ENCODE measurements around the gene CDADC1.
A peak's percentile ranks its signal among the peaks of the same experiment; 100 is the strongest.

CDADC1 gene
- long read RNA-seq, partial matches to known transcripts: 6 of 19 reads
- long read RNA-seq, other reads (novel, unspliced or antisense): 7 of 19 reads

- TF ChIP-seq REST (IDR thresholded peaks at IDR 0.05; ENCODE audit: insufficient replicate concordance, low read depth): peak; percentile 14
- TF ChIP-seq GABPA (IDR thresholded peaks at IDR 0.05; ENCODE audit: low read depth): no peak
- TF ChIP-seq SPI1 (IDR thresholded peaks at IDR 0.05; ENCODE audit: borderline replicate concordance, low read depth): no peak
- peak; percentile 87 for TF ChIP-seq POLR2AphosphoS5 (IDR thresholded peaks at IDR 0.05; ENCODE audit: low read depth)
- TF ChIP-seq CTCF (IDR thresholded peaks at IDR 0.05; ENCODE audit: insufficient read depth, low read length): no peak
- H3K27me3 ChIP-seq (ENCODE audit: insufficient read depth, poor library complexity, severe bottlenecking): no peaks in the 10 kb centered on the region
- peak within 1 kb of the TSS; percentile 90 for H3K27ac ChIP-seq (replicated peaks)
- H3K4me3 ChIP-seq (replicated peaks; ENCODE audit: insufficient read depth, low read length): peak within 1 kb of the TSS; percentile 91
- peak; percentile 91 to 99 for DNase-seq (ENCODE audit: low read depth in 1 of 2, low spot score in 1 of 2)
These were observed at the start of gene CDADC1 for GRCh38 chr13:49247643-49248621. Gene CDADC1, plus strand, starts transcription at chr13:49247925. Its CDS starts 113 bp downstream, at chr13:49248038.

- H3K4me3 ChIP-seq (replicated peaks; ENCODE audit: insufficient read depth, low read length): no peak overlapping the region
- no peak for DNase-seq (ENCODE audit: low read depth in 1 of 2, low spot score in 1 of 2)
- no peak overlapping the region for H3K27ac ChIP-seq (replicated peaks)
- TF ChIP-seq SPI1 (IDR thresholded peaks at IDR 0.05; ENCODE audit: borderline replicate concordance, low read depth) (no peak), CTCF (IDR thresholded peaks at IDR 0.05; ENCODE audit: insufficient read depth, low read length) (no peak), GABPA (IDR thresholded peaks at IDR 0.05; ENCODE audit: low read depth) (no peak), REST (IDR thresholded peaks at IDR 0.05; ENCODE audit: insufficient replicate concordance, low read depth) (no peak), POLR2AphosphoS5 (IDR thresholded peaks at IDR 0.05; ENCODE audit: low read depth) (no peak)
- H3K27me3 ChIP-seq (ENCODE audit: insufficient read depth, poor library complexity, severe bottlenecking): no peaks in the 10 kb centered on the region
These were observed 41.1 kb upstream of the CDADC1 start for GRCh38 chr13:49206641-49207040.

- TF ChIP-seq GABPA (IDR thresholded peaks at IDR 0.05; ENCODE audit: low read depth): no peak
- TF ChIP-seq CTCF (IDR thresholded peaks at IDR 0.05; ENCODE audit: insufficient read depth, low read length): no peak
- TF ChIP-seq SPI1 (IDR thresholded peaks at IDR 0.05; ENCODE audit: borderline replicate concordance, low read depth): no peak
- TF ChIP-seq REST (IDR thresholded peaks at IDR 0.05; ENCODE audit: insufficient replicate concordance, low read depth): no peak
- TF ChIP-seq POLR2AphosphoS5 (IDR thresholded peaks at IDR 0.05; ENCODE audit: low read depth): no peak
- DNase-seq (ENCODE audit: low read depth in 1 of 2, low spot score in 1 of 2): no peak
- no peak overlapping the region for H3K27ac ChIP-seq (replicated peaks)
- H3K4me3 ChIP-seq (replicated peaks; ENCODE audit: insufficient read depth, low read length): no peak overlapping the region
- no peaks in the 10 kb centered on the region for H3K27me3 ChIP-seq (ENCODE audit: insufficient read depth, poor library complexity, severe bottlenecking)
These were observed 39.1 kb upstream of the CDADC1 start for GRCh38 chr13:49208619-49209018.
